ENCODE data around the gene ATP13A3.

The ATP13A3 gene

DNA sequence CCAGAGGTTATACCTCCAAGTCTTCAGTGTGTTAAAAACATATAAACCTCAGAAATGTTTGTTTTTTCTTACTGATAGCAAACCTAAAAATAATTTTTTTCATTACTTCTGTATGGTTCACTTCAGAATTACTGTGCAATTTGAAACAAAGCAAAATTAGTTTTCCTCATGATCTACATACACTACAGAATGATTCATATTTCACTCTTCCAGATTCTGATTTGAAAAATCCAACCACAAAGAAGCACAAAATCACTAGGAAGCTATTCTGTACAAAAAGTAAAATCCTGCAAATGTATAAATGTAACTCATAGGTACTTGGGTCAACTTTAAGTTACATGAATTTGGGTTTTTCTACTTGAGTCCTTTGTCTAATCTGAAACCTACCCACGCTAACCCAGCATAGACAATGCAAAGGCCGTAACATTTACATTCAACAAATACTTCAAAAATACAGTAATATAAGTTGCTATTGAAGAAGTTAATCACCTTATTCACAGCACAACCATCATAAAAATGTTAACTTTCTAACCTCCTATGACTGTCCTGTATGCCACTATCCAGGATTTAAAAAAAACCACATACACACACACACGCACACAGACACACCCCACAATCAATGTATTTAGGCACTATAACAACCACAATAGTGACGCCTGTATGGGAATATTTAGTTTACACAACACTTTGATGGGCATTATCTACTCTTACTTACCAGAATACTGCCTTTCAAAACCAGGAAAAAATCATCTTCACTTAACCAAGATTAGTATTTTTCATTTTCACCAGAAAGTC is 11.5 kb downstream of the ATP13A3 start:
- peaks cover 27% of the 10 kb centered on the region for H3K4me1 Mint-ChIP-seq (ENCODE audit: low read depth)
- no peaks in the 10 kb centered on the region for H3K9me3 Mint-ChIP-seq
- no peaks in the 10 kb centered on the region for H3K27me3 Mint-ChIP-seq (ENCODE audit: low read depth)
- H3K27ac Mint-ChIP-seq = no peak overlapping the region
- no peak overlapping the region for H3K4me3 Mint-ChIP-seq
- no peaks in the 10 kb centered on the region for H3K36me3 Mint-ChIP-seq (ENCODE audit: low read depth)

DNA sequence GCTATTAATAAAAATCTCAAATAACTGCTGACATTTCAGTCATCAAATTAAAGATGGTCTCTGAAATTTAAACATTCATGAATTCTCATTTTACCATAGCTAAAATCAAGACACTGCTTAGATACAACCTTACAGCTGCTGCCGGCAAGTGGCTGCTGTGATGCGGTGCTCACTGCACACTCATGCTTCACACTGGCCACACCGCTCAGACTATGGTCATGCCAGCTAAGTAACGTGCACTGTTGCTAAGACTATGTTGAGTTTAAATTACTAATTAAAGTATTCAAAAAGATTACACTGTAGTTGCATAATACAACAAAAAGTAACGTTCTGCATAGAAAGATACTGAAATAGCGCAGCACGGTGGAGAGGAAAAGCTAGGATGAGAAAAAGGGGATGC is 12.1 kb downstream of the ATP13A3 start:
- H3K27ac Mint-ChIP-seq = no peak overlapping the region
- H3K4me3 Mint-ChIP-seq = no peak overlapping the region
- no peaks in the 10 kb centered on the region for H3K27me3 Mint-ChIP-seq (ENCODE audit: low read depth)

DNA sequence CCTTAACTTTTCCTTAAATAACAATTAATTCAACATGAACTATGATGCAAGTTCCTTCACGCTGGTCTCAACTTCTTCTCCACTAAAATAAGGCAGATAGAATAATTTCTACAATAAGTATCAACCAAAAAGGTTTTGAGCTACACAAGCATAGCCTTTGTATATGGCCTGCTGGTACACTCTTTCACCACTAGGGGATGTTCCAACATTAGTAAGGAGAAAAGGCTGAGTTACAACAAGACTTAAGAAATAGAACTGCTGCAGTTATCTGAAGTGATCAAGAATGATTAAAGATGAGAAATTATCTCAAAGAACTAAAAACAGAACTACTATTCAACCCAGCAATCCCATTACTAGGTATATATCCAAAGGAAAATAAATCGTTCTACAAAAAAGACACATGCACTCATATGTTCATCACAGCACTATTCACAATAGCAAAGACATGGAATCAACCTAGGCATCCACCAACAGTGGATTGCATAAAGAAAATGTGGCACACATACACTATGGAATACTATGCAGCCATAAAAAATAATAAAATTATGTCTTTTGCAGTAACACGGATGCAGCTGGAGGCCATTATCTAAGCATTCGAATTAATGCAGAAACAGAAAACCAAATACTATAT is 14.4 kb downstream of the ATP13A3 start:
- H3K9me3 Mint-ChIP-seq = no peaks in the 10 kb centered on the region
- no peak overlapping the region for H3K4me3 Mint-ChIP-seq
- H3K4me1 Mint-ChIP-seq (ENCODE audit: low read depth) = peaks cover 20% of the 10 kb centered on the region
- H3K27me3 Mint-ChIP-seq (ENCODE audit: low read depth) = no peaks in the 10 kb centered on the region
- no peak overlapping the region for H3K27ac Mint-ChIP-seq
- H3K36me3 Mint-ChIP-seq (ENCODE audit: low read depth) = no peaks in the 10 kb centered on the region

More for the DNA sequence above, 12.1 kb downstream of the ATP13A3 start:
- Mint-ChIP-seq H3K4me1 (ENCODE audit: low read depth) (peaks cover 21% of the 10 kb centered on the region), H3K36me3 (ENCODE audit: low read depth) (no peaks in the 10 kb centered on the region), H3K9me3 (no peaks in the 10 kb centered on the region)

DNA sequence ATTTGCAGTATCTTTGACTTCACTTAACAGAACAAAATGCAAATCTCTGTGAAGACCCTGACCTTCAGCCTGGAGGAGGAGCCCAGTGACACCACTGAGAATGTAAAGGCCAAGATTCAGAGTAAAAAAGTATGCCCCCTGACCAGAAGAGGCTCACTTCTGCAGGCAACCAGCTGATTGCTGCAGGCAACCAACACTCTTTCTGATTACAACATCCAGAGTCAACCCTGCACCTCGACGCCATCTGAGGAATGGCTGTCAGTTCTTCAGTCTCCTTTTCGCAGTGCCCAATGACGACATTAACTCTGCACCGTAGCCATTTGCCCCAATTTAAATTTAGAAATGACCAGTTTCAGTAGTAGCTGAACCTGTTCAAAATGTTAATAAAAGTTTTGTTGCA is 14.9 kb downstream of the ATP13A3 start:
- no peak overlapping the region for H3K27ac Mint-ChIP-seq

DNA sequence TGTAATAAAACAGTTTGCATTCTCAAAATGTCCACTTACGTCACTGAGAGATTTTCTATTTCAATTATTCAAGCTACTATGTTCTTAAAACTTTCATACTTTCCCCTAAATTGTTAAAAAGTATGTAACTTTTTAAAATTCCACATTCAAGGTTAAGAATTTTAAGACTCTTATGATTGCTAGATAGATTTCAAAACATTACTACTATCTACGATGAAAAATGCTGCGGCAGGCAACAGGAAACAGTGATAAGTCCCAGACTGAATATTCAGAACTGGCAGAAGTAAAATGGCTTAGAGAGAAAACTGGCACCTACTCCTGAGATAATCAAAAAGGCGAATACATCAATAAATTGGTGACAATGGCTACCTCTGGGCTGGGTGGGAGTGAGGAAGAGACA is 16.2 kb downstream of the ATP13A3 start:
- Mint-ChIP-seq H3K4me3 (no peak overlapping the region), H3K27me3 (ENCODE audit: low read depth) (no peaks in the 10 kb centered on the region), H3K4me1 (ENCODE audit: low read depth) (peaks cover 23% of the 10 kb centered on the region), H3K27ac (no peak overlapping the region), H3K36me3 (ENCODE audit: low read depth) (no peaks in the 10 kb centered on the region), H3K9me3 (no peaks in the 10 kb centered on the region)

More for the DNA sequence above, 14.9 kb downstream of the ATP13A3 start:
- H3K36me3 Mint-ChIP-seq (ENCODE audit: low read depth) = no peaks in the 10 kb centered on the region
- peaks cover 22% of the 10 kb centered on the region for H3K4me1 Mint-ChIP-seq (ENCODE audit: low read depth)
- H3K27me3 Mint-ChIP-seq (ENCODE audit: low read depth) = no peaks in the 10 kb centered on the region
- no peaks in the 10 kb centered on the region for H3K9me3 Mint-ChIP-seq
- no peak overlapping the region for H3K4me3 Mint-ChIP-seq

DNA sequence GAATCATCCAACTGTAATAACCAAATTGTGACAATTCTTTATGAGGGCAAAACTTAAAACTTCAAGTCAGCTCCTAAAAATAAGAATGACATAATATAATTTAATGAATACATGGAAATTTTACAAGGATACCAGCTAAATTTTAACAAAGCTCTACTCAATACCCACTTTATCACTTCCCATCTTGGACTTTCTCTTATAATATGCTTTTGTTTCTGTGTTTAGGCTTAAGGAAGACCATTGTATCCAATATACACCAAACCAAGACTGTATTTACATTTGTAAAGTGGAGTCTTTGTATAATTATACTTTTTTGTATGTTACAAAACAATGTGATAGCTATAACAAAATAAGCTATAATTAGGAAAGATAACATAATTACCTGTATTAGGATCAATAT is 16.8 kb downstream of the ATP13A3 start:
- Mint-ChIP-seq H3K4me3 (no peak overlapping the region), H3K9me3 (no peaks in the 10 kb centered on the region), H3K27me3 (ENCODE audit: low read depth) (no peaks in the 10 kb centered on the region), H3K27ac (no peak overlapping the region), H3K36me3 (ENCODE audit: low read depth) (peaks cover under 1% of the 10 kb centered on the region), H3K4me1 (ENCODE audit: low read depth) (peaks cover 21% of the 10 kb centered on the region)

DNA sequence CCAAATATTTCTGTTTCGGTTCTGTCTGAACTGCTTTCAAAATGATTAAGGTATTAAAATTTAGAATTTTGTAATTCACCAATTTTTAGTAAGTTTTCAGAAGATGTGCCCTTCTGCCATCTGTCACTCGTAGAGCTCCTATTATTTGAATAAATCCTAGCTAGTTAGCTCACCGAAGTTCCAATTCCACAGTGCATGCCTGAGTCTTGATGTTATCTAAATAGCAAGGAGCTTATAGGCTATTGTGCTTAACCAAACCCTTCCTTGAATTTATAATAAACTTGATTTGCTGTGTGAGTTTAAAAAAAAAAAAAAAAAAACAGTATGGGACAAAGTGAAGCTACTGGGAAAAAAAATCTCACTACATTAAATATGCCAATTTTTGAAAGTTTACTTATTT is 18.7 kb downstream of the ATP13A3 start:
- H3K9me3 Mint-ChIP-seq = no peaks in the 10 kb centered on the region
- H3K27ac Mint-ChIP-seq = no peak overlapping the region
- H3K36me3 Mint-ChIP-seq (ENCODE audit: low read depth) = peaks cover 3% of the 10 kb centered on the region
- H3K27me3 Mint-ChIP-seq (ENCODE audit: low read depth) = no peaks in the 10 kb centered on the region
- H3K4me3 Mint-ChIP-seq = no peak overlapping the region
- H3K4me1 Mint-ChIP-seq (ENCODE audit: low read depth) = peaks cover 21% of the 10 kb centered on the region

DNA sequence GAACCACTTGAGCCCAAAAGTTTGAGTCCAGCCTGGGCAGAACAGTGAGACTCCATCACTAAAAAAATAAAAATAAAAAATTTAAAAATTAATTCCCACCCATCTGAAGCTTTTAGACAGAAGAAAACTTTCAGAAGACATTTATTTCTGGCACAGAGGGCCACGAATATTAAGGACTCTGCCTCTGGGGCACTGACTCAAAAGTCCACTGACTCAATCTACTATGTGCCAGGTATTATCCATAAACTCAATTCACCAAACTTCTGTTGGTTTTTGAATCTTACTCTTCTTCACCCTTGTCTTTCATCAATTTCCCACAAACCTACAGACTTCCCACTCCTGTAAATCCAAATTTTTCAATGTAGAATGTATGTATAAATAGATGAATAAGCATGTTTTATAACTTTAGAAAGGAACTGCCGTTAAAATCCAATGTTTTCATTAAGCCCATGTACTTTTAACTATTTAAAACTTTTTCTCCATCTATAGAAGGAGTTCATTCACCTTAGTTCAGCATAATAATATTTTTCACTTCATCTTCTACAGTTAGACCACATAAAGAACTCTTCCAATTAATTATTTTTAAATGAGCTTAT is 19.9 kb downstream of the ATP13A3 start:
- H3K4me3 Mint-ChIP-seq = no peak overlapping the region
- H3K9me3 Mint-ChIP-seq = no peaks in the 10 kb centered on the region
- peaks cover 3% of the 10 kb centered on the region for H3K36me3 Mint-ChIP-seq (ENCODE audit: low read depth)
- H3K27me3 Mint-ChIP-seq (ENCODE audit: low read depth) = no peaks in the 10 kb centered on the region
- no peak overlapping the region for H3K27ac Mint-ChIP-seq
- peaks cover 15% of the 10 kb centered on the region for H3K4me1 Mint-ChIP-seq (ENCODE audit: low read depth)

DNA sequence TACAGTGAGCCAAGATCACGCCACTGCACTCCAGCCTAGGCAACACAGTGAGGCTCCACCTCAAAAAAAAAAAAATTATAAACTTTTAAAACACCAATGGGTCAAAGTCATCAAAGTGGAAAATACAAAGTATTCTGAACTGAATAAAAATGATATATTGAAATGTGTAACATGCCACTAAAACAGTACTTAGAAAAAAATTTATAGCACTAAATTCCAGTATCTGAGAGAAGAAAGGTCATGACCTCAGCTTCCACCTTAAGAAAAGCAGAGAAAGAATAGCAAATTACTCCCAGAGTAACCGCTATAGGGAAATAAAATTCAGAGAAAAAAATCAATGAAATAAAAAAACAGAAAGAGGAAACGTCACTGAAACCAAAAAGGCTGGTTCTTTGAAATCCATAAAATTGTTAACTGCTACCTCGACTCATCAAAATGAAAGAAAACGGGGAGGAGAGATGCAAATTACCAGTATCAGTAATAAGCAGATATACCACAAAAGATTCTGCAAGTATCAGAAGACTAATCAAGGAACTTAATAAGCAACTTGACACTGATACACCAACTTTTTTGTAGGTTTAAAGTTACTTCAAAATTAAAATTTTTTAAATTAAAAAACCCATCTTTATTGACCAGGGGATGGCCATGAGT is 20.8 kb downstream of the ATP13A3 start:
- Mint-ChIP-seq H3K4me3 (no peak overlapping the region), H3K27me3 (ENCODE audit: low read depth) (no peaks in the 10 kb centered on the region), H3K9me3 (no peaks in the 10 kb centered on the region), H3K27ac (no peak overlapping the region), H3K4me1 (ENCODE audit: low read depth) (peaks cover 15% of the 10 kb centered on the region), H3K36me3 (ENCODE audit: low read depth) (peaks cover 3% of the 10 kb centered on the region)

DNA sequence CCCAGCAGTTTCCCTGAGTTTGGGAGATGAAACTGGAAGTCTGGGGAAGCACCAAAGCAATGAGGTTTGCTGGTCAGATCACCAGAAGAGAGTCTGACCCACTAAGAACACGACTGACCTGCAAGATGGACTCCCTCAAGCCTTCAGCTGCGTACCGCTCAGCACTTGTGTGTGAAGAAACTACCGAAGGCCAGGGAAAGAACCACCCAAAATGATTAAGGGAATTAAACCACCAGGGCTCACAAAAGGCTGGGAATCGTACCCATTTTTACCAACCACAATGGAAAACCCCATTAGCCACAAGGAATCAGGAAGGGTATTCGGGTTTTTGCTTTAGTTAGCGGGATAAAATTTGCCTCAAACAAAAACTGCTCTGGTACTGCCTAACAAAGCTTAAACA is 21.6 kb downstream of the ATP13A3 start:
- H3K27me3 Mint-ChIP-seq (ENCODE audit: low read depth) = no peaks in the 10 kb centered on the region
- peaks cover 6% of the 10 kb centered on the region for H3K36me3 Mint-ChIP-seq (ENCODE audit: low read depth)
- no peaks in the 10 kb centered on the region for H3K9me3 Mint-ChIP-seq
- no peak overlapping the region for H3K4me3 Mint-ChIP-seq
- no peak overlapping the region for H3K27ac Mint-ChIP-seq
- H3K4me1 Mint-ChIP-seq (ENCODE audit: low read depth) = peaks cover 14% of the 10 kb centered on the region

DNA sequence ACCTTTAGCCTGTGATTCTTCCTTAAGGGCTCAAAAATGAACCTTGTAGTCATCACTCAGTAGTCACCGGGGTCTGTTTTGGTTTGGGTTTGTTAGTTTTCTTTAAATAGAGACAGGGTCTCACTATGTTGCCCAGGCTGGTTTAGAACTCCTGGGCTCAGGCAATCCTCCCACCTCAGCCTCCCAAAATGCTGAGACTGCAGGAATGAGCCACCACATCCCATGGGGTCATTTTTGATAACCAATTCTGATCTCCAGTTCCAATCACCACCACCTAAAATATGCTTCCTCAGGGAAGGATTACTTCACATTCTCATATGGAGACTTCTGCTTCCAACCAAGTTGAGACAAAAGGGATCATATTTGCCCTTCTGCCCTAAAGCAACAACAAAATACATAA is 22.1 kb downstream of the ATP13A3 start:
- Mint-ChIP-seq H3K27me3 (ENCODE audit: low read depth) (no peaks in the 10 kb centered on the region), H3K4me1 (ENCODE audit: low read depth) (peaks cover 14% of the 10 kb centered on the region), H3K27ac (no peak overlapping the region), H3K4me3 (no peak overlapping the region), H3K36me3 (ENCODE audit: low read depth) (peaks cover 9% of the 10 kb centered on the region), H3K9me3 (no peaks in the 10 kb centered on the region)

DNA sequence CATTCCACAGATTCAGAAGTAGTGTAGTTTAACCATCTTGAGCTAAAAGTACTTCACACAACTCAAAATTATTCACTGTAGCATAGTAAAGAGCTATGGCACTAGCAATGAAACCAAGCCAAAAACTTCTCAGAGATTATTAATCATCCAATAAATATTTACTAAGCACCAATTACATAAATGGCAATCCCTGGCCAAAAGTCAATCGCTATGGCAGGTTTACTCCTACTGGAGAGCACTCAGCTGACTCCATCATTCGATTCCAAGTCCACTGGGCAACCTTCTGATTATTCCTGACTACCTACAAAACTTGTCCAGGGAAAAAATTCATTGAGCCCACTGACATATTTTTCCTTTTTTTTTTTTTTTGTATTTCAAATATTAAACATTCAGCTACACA is 23.9 kb downstream of the ATP13A3 start:
- Mint-ChIP-seq H3K27me3 (ENCODE audit: low read depth) (no peaks in the 10 kb centered on the region), H3K9me3 (no peaks in the 10 kb centered on the region), H3K36me3 (ENCODE audit: low read depth) (peaks cover 13% of the 10 kb centered on the region), H3K27ac (no peak overlapping the region), H3K4me3 (no peak overlapping the region), H3K4me1 (ENCODE audit: low read depth) (peaks cover 12% of the 10 kb centered on the region)

DNA sequence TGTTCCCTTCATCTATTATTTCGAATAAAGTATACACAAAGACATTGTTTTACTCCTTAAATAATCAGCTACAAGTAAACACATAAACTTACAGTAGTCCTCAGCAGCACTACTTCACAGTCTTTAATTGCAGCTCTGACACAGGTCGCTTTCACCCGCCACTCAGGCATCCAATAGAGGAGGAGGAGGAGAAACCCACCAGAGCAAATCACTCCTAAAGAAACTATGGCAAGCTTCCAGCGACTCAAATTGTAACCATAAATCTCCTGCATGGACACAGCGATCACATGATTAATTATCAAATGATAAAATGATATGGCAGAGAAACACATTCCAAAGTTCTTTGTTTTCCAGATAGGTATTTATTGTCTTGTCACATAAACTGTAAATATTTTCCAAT is 26.2 kb downstream of the ATP13A3 start:
- no peak overlapping the region for H3K4me3 Mint-ChIP-seq
- H3K27me3 Mint-ChIP-seq (ENCODE audit: low read depth) = no peaks in the 10 kb centered on the region
- peaks cover 6% of the 10 kb centered on the region for H3K4me1 Mint-ChIP-seq (ENCODE audit: low read depth)
- peaks cover 14% of the 10 kb centered on the region for H3K36me3 Mint-ChIP-seq (ENCODE audit: low read depth)
- no peak overlapping the region for H3K27ac Mint-ChIP-seq
- no peaks in the 10 kb centered on the region for H3K9me3 Mint-ChIP-seq

DNA sequence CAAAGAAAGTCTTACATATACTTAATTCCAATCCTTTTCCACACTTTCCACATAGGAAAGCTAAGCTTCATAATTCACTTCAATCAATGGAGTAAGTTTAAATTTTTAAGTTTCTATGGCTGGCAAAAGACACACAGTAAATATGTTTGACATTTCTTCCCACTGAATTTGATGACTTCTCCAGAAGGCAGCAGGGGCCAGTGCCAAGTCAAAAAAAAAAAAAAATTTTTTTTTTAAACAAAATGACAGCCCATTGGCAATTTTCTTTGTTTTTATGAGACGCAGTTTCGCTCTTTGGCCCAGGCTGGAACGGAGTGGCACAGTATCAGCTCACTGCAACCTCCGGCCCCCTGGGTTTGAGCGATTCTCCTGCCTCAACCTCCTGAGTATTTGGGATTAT is 28.7 kb downstream of the ATP13A3 start:
- Mint-ChIP-seq H3K27ac (no peak overlapping the region), H3K27me3 (ENCODE audit: low read depth) (no peaks in the 10 kb centered on the region), H3K4me1 (ENCODE audit: low read depth) (peaks cover 2% of the 10 kb centered on the region), H3K4me3 (no peak overlapping the region), H3K9me3 (no peaks in the 10 kb centered on the region), H3K36me3 (ENCODE audit: low read depth) (peaks cover 16% of the 10 kb centered on the region)

DNA sequence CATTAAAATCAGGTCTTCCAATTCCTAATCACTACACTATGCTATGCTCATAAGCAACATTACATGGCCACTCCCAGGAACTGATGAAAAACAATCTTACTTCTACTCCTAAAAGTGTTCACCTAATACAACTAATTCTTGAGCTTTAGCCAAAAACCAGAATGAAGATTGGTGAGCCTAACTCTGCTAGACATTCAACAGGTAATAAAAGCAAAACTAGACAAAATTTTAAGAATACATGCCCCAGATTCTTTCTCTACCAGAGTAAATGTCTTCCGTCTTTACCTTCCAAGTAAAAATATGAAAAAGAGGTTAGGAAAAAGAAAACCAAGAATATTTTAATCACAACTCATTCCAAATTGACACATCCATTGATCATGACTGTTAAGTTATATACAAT is 31.3 kb downstream of the ATP13A3 start:
- peaks cover 26% of the 10 kb centered on the region for H3K36me3 Mint-ChIP-seq (ENCODE audit: low read depth)

More for the DNA sequence above, 31.3 kb downstream of the ATP13A3 start:
- H3K4me1 Mint-ChIP-seq (ENCODE audit: low read depth) = peaks cover under 1% of the 10 kb centered on the region
- H3K9me3 Mint-ChIP-seq = no peaks in the 10 kb centered on the region
- no peaks in the 10 kb centered on the region for H3K27me3 Mint-ChIP-seq (ENCODE audit: low read depth)
- H3K27ac Mint-ChIP-seq = no peak overlapping the region
- no peak overlapping the region for H3K4me3 Mint-ChIP-seq
